CD4-positive, alpha-beta T cell (primary cell): ENCODE data around the gene SERPINA4. TPM values are rescaled to one million over a fixed set of nuclear protein-coding genes. Genes with fewer than 3 reads are reported as not detected.

Experiments used
- ATAC-seq: fragments of 200-7000 bp; cut with Tn5 transposase; one replicate; pipeline ENCODE4 v1.10.0; 2022; ENCODE audit warnings: mild to moderate bottlenecking; ENCODE audit not compliant: poor library complexity
- CTCF ChIA-PET: fragments of 350-600 bp; sonication (Branson Sonifier 250); formaldehyde crosslinking; loops from one replicate; lab custom pipeline; 2021; ENCODE audit warnings: antibody characterized with exemption, inconsistent platforms; lab: Charles Lee
- POLR2A ChIA-PET: fragments of 350-600 bp; sonication (Branson Sonifier 250); formaldehyde crosslinking; loops from one replicate; lab custom pipeline; 2021; ENCODE audit warnings: antibody characterized with exemption, inconsistent platforms; lab: Charles Lee
- DNase-seq, 14 experiments: peaks; one replicate each; pipeline ENCODE4 v3.0.0-alpha.2; 2013 to 2020; ENCODE audit warnings: mixed read lengths in 2 of 14
- H3K27ac ChIP-seq, 2 donors: one replicate each; pipeline versions ENCODE4 v1.5.1 to v1.7.0; 2013; ENCODE audit warnings: low read length in 2 of 2, low read depth in 1 of 2, mild to moderate bottlenecking in 1 of 2
- H3K27me3 ChIP-seq, 2 experiments: 1 replicate in 1 of 2; 2 replicates in 1 of 2; pipeline versions ENCODE4 v1.6.1 to v1.7.0; 2013; ENCODE audit warnings: low read length in 2 of 2, control low read depth in 1 of 2, mild to moderate bottlenecking in 1 of 2, moderate library complexity in 1 of 2; ENCODE audit not compliant: insufficient read depth in 2 of 2, control insufficient read depth in 1 of 2
- H3K36me3 ChIP-seq: one replicate; pipeline ENCODE4 v1.6.1; 2013; ENCODE audit warnings: low read length, control low read depth; ENCODE audit not compliant: insufficient read depth
- H3K4me1 ChIP-seq: one replicate; pipeline ENCODE4 v1.6.1; 2013; ENCODE audit warnings: low read length, control low read depth; ENCODE audit not compliant: insufficient read depth
- H3K4me3 ChIP-seq: one replicate; pipeline ENCODE4 v1.5.1; 2013; ENCODE audit warnings: mild to moderate bottlenecking, low read length, moderate library complexity
- H3K9me3 ChIP-seq, 2 experiments: 1 replicate in 1 of 2; 2 replicates in 1 of 2; pipeline versions ENCODE4 v1.6.1 to v1.7.0; 2013; ENCODE audit warnings: low read length in 2 of 2, mild to moderate bottlenecking in 2 of 2, control low read depth in 1 of 2, moderate library complexity in 1 of 2; ENCODE audit not compliant: control insufficient read depth in 1 of 2, insufficient read depth in 1 of 2
- H3K27ac Mint-ChIP-seq: one replicate; pipeline ENCODE4 v1.8.0; 2020; ENCODE audit warnings: mixed read lengths
- H3K27me3 Mint-ChIP-seq: one replicate; pipeline ENCODE4 v1.8.0; 2021; ENCODE audit warnings: mixed read lengths
- H3K36me3 Mint-ChIP-seq: one replicate; pipeline ENCODE4 v1.8.0; 2021; ENCODE audit warnings: low read depth, mixed read lengths
- H3K4me1 Mint-ChIP-seq: one replicate; pipeline ENCODE4 v1.8.0; 2021; ENCODE audit warnings: low read depth, mixed read lengths
- H3K4me3 Mint-ChIP-seq: one replicate; pipeline ENCODE4 v1.8.0; 2020; ENCODE audit warnings: mild to moderate bottlenecking, mixed read lengths
- H3K9me3 Mint-ChIP-seq: one replicate; pipeline ENCODE4 v1.8.0; 2020; ENCODE audit warnings: mixed read lengths
- intact Hi-C, 2 experiments: fragments of 100-400 bp; cut with DNase I in 1 of 2; cut with micrococcal nuclease in 1 of 2; formaldehyde crosslinking; loops; one replicate each; pipeline versions ENCODE4 v1.15.1 to v1.9.0; 2023 to 2025; cut with DNase I, micrococcal nuclease
- total RNA-seq, 174 experiments: library from RNA in 2 of 174; stranded (reverse) in 2 of 174; gene quantifications; one replicate each; pipeline ENCODE4 v1.2.3 and lab custom pipeline; 2021 to 2026
- TF ChIP-seq, protein P1 (sequence below): fragments of 200-600 bp; IDR thresholded peaks from one replicate; pipeline ENCODE4 v1.8.0; 2022; ENCODE audit warnings: antibody characterized with exemption, mild to moderate bottlenecking

The SERPINA4 gene
- total RNA-seq, 2 experiments from 2014 or later = not detected

DNA sequence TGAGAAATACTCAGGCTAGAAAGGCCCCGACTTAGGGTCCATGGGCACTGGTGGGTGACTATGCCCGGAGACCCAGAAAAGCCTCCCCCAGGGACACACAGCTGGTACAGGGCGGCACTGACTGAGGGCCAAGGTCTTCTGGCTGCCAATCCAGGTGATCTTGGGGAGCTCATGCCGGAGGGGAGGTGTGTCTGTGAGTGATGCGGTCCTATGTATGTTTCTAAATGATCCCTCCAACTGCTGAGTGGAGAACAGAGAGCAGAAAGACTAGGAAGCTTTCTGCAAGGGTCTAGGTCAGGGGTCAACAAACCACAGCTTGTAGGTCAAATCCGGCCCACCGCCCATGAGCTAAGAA lies 391 bp downstream of the SERPINA4 start:
- intact Hi-C loops = no loop called here
- Mint-ChIP-seq H3K27me3 (peaks cover 53% of the 10 kb centered on the region), H3K36me3 (no peaks in the 10 kb centered on the region), H3K27ac (no peak overlapping the region), H3K9me3 (no peaks in the 10 kb centered on the region), H3K4me1 (no peaks in the 10 kb centered on the region), H3K4me3 (no peak overlapping the region)
- Histone ChIP-seq H3K27ac (no peak overlapping the region), H3K4me1 (no peaks in the 10 kb centered on the region), H3K4me3 (no peak overlapping the region), H3K27me3 (peaks cover 0 to 5% of the 10 kb centered on the region in 2 experiments), H3K9me3 (peaks cover 0 to 2% of the 10 kb centered on the region in 2 experiments), H3K36me3 (no peaks in the 10 kb centered on the region)
- DNase-seq = no peak
- TF ChIP-seq, protein P1, sequence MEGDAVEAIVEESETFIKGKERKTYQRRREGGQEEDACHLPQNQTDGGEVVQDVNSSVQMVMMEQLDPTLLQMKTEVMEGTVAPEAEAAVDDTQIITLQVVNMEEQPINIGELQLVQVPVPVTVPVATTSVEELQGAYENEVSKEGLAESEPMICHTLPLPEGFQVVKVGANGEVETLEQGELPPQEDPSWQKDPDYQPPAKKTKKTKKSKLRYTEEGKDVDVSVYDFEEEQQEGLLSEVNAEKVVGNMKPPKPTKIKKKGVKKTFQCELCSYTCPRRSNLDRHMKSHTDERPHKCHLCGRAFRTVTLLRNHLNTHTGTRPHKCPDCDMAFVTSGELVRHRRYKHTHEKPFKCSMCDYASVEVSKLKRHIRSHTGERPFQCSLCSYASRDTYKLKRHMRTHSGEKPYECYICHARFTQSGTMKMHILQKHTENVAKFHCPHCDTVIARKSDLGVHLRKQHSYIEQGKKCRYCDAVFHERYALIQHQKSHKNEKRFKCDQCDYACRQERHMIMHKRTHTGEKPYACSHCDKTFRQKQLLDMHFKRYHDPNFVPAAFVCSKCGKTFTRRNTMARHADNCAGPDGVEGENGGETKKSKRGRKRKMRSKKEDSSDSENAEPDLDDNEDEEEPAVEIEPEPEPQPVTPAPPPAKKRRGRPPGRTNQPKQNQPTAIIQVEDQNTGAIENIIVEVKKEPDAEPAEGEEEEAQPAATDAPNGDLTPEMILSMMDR = no peak
- POLR2A ChIA-PET = no interaction called here
- no peak for ATAC-seq
- CTCF ChIA-PET = no interaction called here

DNA sequence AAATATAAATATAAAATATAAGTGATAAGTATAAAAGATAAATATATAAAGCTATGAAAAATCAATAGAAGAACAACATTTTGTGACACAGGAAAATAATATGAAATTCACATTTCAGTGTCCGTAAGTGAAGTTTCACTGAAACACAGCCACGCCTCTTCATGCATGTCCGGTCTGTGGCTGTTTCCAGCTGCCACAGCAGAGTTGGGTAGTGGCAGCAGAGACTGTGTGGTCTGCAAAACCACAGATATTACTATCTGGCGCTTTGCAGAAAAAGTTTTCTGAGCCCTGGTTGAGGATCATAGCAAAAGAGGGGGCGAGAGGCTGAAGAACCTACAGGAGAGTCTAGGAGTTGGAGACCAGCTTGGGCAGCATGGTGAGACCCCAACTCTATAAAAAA lies 780 bp downstream of the SERPINA4 start:
- intact Hi-C loops = no loop called here
- Histone ChIP-seq H3K27me3 (peaks cover 0 to 5% of the 10 kb centered on the region in 2 experiments), H3K27ac (no peak overlapping the region), H3K9me3 (no peaks in the 10 kb centered on the region), H3K4me1 (no peaks in the 10 kb centered on the region), H3K36me3 (no peaks in the 10 kb centered on the region), H3K4me3 (no peak overlapping the region)
- no peaks in the 10 kb centered on the region for H3K9me3 Mint-ChIP-seq
- H3K27me3 Mint-ChIP-seq = peaks cover 49% of the 10 kb centered on the region
- POLR2A ChIA-PET = no interaction called here
- no peak overlapping the region for H3K4me3 Mint-ChIP-seq
- H3K36me3 Mint-ChIP-seq = no peaks in the 10 kb centered on the region
- no peak overlapping the region for H3K27ac Mint-ChIP-seq
- CTCF ChIA-PET = no interaction called here
- TF ChIP-seq, protein P1 = no peak
- H3K4me1 Mint-ChIP-seq = no peaks in the 10 kb centered on the region
- ATAC-seq = no peak
- no peak for DNase-seq

DNA sequence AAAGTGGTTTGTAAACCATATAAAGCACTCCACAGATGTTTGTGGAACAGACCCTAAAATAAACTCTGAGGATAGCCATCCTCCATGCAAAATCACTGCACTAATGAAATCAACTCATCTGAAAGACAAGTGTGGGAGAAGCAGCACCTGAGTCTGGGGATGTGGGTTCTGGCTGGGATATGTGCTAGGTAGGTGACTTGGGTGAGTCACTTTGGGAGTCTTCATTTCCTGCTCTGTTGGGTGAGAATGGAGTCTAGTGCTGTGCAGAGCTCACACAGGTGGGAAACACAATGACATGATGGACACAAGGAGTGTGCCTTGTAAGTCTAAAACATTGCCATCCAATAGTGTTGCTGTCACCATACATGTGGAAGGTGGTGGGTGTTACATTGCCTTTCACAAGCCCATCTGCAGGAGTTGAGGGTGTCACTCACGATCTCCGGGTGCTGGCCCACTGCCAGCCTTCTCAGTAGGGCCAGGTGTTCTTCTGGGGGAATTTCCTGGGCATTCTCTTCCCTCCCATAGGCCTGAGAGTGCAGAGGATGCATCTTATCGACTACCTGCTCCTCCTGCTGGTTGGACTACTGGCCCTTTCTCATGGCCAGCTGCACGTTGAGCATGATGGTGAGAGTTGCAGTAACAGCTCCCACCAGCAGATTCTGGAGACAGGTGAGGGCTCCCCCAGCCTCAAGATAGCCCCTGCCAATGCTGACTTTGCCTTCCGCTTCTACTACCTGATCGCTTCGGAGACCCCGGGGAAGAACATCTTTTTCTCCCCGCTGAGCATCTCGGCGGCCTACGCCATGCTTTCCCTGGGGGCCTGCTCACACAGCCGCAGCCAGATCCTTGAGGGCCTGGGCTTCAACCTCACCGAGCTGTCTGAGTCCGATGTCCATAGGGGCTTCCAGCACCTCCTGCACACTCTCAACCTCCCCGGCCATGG lies 2.0 kb downstream of the SERPINA4 start:
- no peak overlapping the region for H3K27ac ChIP-seq
- no peak for ATAC-seq
- ChIA-PET POLR2A (no interaction called here), CTCF (no interaction called here)
- intact Hi-C loops = no loop called here
- H3K4me3 ChIP-seq = no peak overlapping the region
- H3K4me1 ChIP-seq = no peaks in the 10 kb centered on the region
- TF ChIP-seq, protein P1 = no peak
- H3K36me3 Mint-ChIP-seq = no peaks in the 10 kb centered on the region
- DNase-seq = no peak
- no peaks in the 10 kb centered on the region for H3K9me3 ChIP-seq
- H3K9me3 Mint-ChIP-seq = no peaks in the 10 kb centered on the region
- H3K27ac Mint-ChIP-seq = no peak overlapping the region
- no peaks in the 10 kb centered on the region for H3K4me1 Mint-ChIP-seq
- H3K36me3 ChIP-seq = no peaks in the 10 kb centered on the region
- no peak overlapping the region for H3K4me3 Mint-ChIP-seq
- H3K27me3 ChIP-seq = peaks cover 0 to 5% of the 10 kb centered on the region in 2 experiments
- peaks cover 38% of the 10 kb centered on the region for H3K27me3 Mint-ChIP-seq
